GM23338 (cell line): Measurements from ENCODE around the gene UBE2V1. TPM values are rescaled to one million over a fixed set of nuclear protein-coding genes. Genes with fewer than 3 reads are reported as not detected.

Experiments
- ATAC-seq: fragments of 200-7000 bp; cut with Tn5 transposase; 3 replicates; pipeline ENCODE4 v1.9.1; 2020
- DNase-seq: peaks from one replicate; pipeline ENCODE4 v3.0.0-alpha.2; 2015; ENCODE audit warnings: low spot score
- H2AFZ ChIP-seq: fragments of 200-600 bp; sonication (generic); 2 replicates; pipeline ENCODE4 v1.8.0; 2016; ENCODE audit warnings: antibody characterized with exemption, mild to moderate bottlenecking, moderate library complexity
- H3F3A ChIP-seq: fragments of 200-600 bp; sonication (generic); replicated peaks from 2 replicates; pipeline ENCODE4 v1.8.0; 2017; ENCODE audit warnings: antibody characterized with exemption, mixed run types, low read depth
- H3K27ac ChIP-seq: fragments of 200-600 bp; sonication (generic); 2 replicates; pipeline ENCODE4 v1.6.1; 2016; ENCODE audit warnings: low read depth
- H3K27me3 ChIP-seq: fragments of 200-600 bp; sonication (generic); 2 replicates; pipeline ENCODE4 v1.8.0; 2016; ENCODE audit warnings: mild to moderate bottlenecking, mixed run types, moderate library complexity; ENCODE audit not compliant: insufficient read depth
- H3K36me3 ChIP-seq: fragments of 200-600 bp; sonication (generic); 2 replicates; pipeline ENCODE4 v1.8.0; 2016; ENCODE audit warnings: mild to moderate bottlenecking; ENCODE audit not compliant: insufficient read depth
- H3K4me1 ChIP-seq: fragments of 200-600 bp; sonication (generic); 2 replicates; pipeline ENCODE4 v1.8.0; 2016; ENCODE audit warnings: mild to moderate bottlenecking, moderate library complexity; ENCODE audit not compliant: insufficient read depth
- H3K4me2 ChIP-seq: fragments of 200-600 bp; sonication (generic); 2 replicates; pipeline ENCODE4 v1.7.1; 2017; ENCODE audit warnings: mixed run types
- H3K4me3 ChIP-seq: fragments of 200-600 bp; sonication (generic); 2 replicates; pipeline ENCODE4 v1.6.1; 2016; ENCODE audit warnings: mixed run types
- H3K79me2 ChIP-seq: fragments of 200-600 bp; sonication (generic); replicated peaks from 2 replicates; pipeline ENCODE4 v1.8.0; 2017; ENCODE audit warnings: mild to moderate bottlenecking; ENCODE audit not compliant: insufficient read depth
- H3K9me2 ChIP-seq: fragments of 200-600 bp; sonication (generic); 2 replicates; pipeline ENCODE4 v1.8.0; 2017; ENCODE audit not compliant: insufficient read depth
- H4K20me1 ChIP-seq: fragments of 200-600 bp; sonication (generic); replicated peaks from 2 replicates; pipeline ENCODE4 v1.8.0; 2017; ENCODE audit warnings: mild to moderate bottlenecking; ENCODE audit not compliant: insufficient read depth
- H3K27ac Mint-ChIP-seq: 2 replicates; pipeline ENCODE4 v1.8.0; 2020; ENCODE audit warnings: inconsistent platforms, mild to moderate bottlenecking, moderate library complexity, mixed read lengths
- H3K27me3 Mint-ChIP-seq: 3 replicates; pipeline ENCODE4 v1.8.0; 2022; ENCODE audit warnings: low read depth, mild to moderate bottlenecking, moderate library complexity, mixed read lengths, inconsistent platforms; ENCODE audit not compliant: insufficient read depth, poor library complexity
- H3K36me3 Mint-ChIP-seq: 3 replicates; pipeline ENCODE4 v1.8.0; 2021; ENCODE audit warnings: low read depth, mild to moderate bottlenecking, inconsistent platforms, moderate library complexity, mixed read lengths
- H3K4me1 Mint-ChIP-seq: 3 replicates; pipeline ENCODE4 v1.8.0; 2020; ENCODE audit warnings: mild to moderate bottlenecking, inconsistent platforms, mixed read lengths
- H3K4me3 Mint-ChIP-seq: 3 replicates; pipeline ENCODE4 v1.8.0; 2021; ENCODE audit warnings: moderate library complexity, mild to moderate bottlenecking, inconsistent platforms, mixed read lengths
- H3K9me3 Mint-ChIP-seq: 3 replicates; pipeline ENCODE4 v1.8.0; 2020; ENCODE audit warnings: moderate library complexity, mild to moderate bottlenecking, inconsistent platforms, mixed read lengths
- CREB1 ChIP-seq: fragments of 250-450 bp; sonication (Bioruptor Pico); IDR thresholded peaks from 2 replicates; pipeline ENCODE4 v1.5.0; 2020; ENCODE audit warnings: low read depth, mild to moderate bottlenecking, moderate library complexity
- EZH2 ChIP-seq: fragments of 200-600 bp; sonication (generic); IDR thresholded peaks from one replicate; pipeline ENCODE4 v1.8.0; 2017; ENCODE audit warnings: antibody characterized with exemption, mild to moderate bottlenecking, low read depth; ENCODE audit not compliant: unreplicated experiment
- EZH2phosphoT487 ChIP-seq: fragments of 200-600 bp; sonication (generic); IDR thresholded peaks from one replicate; pipeline ENCODE4 v1.8.1; 2018; ENCODE audit warnings: antibody characterized with exemption; ENCODE audit not compliant: unreplicated experiment
- JUNB ChIP-seq: IDR thresholded peaks from one replicate; pipeline ENCODE4 v1.6.1; 2016; ENCODE audit warnings: antibody characterized with exemption; ENCODE audit not compliant: unreplicated experiment
- NANOG ChIP-seq: IDR thresholded peaks from 2 replicates; pipeline ENCODE4 v1.6.1; 2016; ENCODE audit warnings: antibody characterized with exemption, borderline replicate concordance
- POLR2AphosphoS5 ChIP-seq: IDR thresholded peaks from 2 replicates; pipeline ENCODE4 v1.6.1; 2016; ENCODE audit warnings: antibody characterized with exemption, low read depth
- STAT1 ChIP-seq: IDR thresholded peaks from one replicate; pipeline ENCODE4 v1.6.1; 2016; ENCODE audit warnings: antibody characterized with exemption; ENCODE audit not compliant: unreplicated experiment
- ZNF114 ChIP-seq: fragments of 250-450 bp; sonication (Bioruptor Pico); IDR thresholded peaks from 2 replicates; pipeline ENCODE4 v1.5.0; 2020; ENCODE audit warnings: mild to moderate bottlenecking, moderate library complexity
- ZNF331 ChIP-seq: fragments of 250-450 bp; sonication (Bioruptor Pico); IDR thresholded peaks from 2 replicates; pipeline ENCODE4 v1.5.0; 2020; ENCODE audit warnings: low read depth, mild to moderate bottlenecking, moderate library complexity
- polyA plus RNA-seq: library from polyadenylated mRNA; unstranded; fragments of >200 nt; fragmentation: Nextera tagmentation; extraction: Ambion mirVana; gene quantifications from 2 replicates; pipeline ENCODE4 v1.2.1, GENCODE V29; 2016
- total RNA-seq: library from RNA; depleted of rRNA; stranded (reverse); fragments of >200 nt; shearing (Covaris generic); gene quantifications from 2 replicates; pipeline ENCODE4 v1.2.3, GENCODE V29; 2014
- TF ChIP-seq, protein P1 (sequence below): IDR thresholded peaks from one replicate; pipeline ENCODE4 v1.6.1; 2018; ENCODE audit warnings: antibody characterized with exemption; ENCODE audit not compliant: unreplicated experiment
- TF ChIP-seq, protein P2 (sequence below): fragments of 250-450 bp; sonication (Bioruptor Pico); IDR thresholded peaks from 2 replicates; pipeline ENCODE4 v1.5.0; 2020; ENCODE audit warnings: mild to moderate bottlenecking, moderate library complexity
- TF ChIP-seq, protein P3 (sequence below): IDR thresholded peaks from 2 replicates; pipeline ENCODE4 v1.6.1; 2016; ENCODE audit warnings: antibody characterized with exemption
- TF ChIP-seq, protein P4 (sequence below), 2 experiments: fragments of 200-600 bp in 1 of 2; sonication (generic) in 1 of 2; conservative IDR thresholded peaks; 2 replicates each; pipeline versions ENCODE4 v1.5.1 to v1.6.1; 2016 to 2017; ENCODE audit warnings: antibody characterized with exemption in 2 of 2, low read depth in 2 of 2, mild to moderate bottlenecking in 2 of 2, moderate library complexity in 1 of 2

Gene UBE2V1
- total and polyA plus RNA-seq, 2 experiments from 2014 or later, result 105 to 302 TPM

DNA sequence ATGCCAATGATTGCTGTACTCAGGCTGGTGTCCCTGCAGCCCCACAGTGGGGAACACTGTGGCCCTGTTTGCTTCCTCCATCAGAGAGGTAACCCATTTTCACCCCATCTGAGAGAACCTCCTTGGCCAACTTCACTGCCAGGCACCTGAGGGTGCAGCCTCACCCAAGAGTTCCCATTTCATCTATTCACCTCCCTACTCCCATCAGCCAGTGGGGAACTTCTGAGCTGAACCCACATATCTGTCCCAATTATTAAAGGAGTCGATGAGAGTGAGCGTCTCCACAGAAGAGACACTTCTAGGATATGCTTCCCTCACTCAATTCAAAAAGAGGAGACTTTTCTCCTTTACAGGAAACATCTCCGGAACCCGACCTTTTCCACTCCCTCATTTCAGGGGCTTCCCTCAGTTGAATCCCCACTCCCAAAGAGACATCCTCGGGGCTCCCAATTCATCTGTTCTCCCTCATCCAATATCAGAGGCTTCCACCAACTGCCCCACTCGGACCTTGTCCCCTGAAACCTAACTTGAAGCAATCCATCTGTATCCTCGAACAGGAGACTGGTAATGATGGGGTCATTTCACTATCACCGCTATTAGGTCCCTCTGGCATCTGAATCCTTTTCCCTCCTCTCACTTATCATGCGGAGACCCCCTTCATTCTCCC is 988 bp downstream of the UBE2V1 start:
- Histone ChIP-seq H3K27ac (peak overlapping the region; percentile 94; the same call in 1 of the 2 replicates), H3F3A (peaks cover 3% of the 10 kb centered on the region)
- no peak for DNase-seq

More for the DNA sequence above, 988 bp downstream of the UBE2V1 start:
- Histone ChIP-seq H3K79me2 (peaks cover 68% of the 10 kb centered on the region), H3K4me1 (peaks cover 52% of the 10 kb centered on the region), H3K4me2 (peak overlapping the region; percentile 100), H3K27me3 (no peaks in the 10 kb centered on the region), H2AFZ (peak overlapping the region; percentile 85; the same call in 1 of the 2 replicates), H3K4me3 (peak overlapping the region; percentile 99), H3K36me3 (no peaks in the 10 kb centered on the region), H3K9me2 (no peaks in the 10 kb centered on the region), H4K20me1 (peaks cover 44% of the 10 kb centered on the region)
- H3K4me3 Mint-ChIP-seq, result peak overlapping the region; percentile 91
- H3K4me1 Mint-ChIP-seq, result peaks cover 65% of the 10 kb centered on the region
- ATAC-seq, result no peak
- peak overlapping the region; percentile 92 for H3K27ac Mint-ChIP-seq
- peaks cover 16% of the 10 kb centered on the region for H3K27me3 Mint-ChIP-seq
- no peaks in the 10 kb centered on the region for H3K9me3 Mint-ChIP-seq
- TF ChIP-seq, protein P1, sequence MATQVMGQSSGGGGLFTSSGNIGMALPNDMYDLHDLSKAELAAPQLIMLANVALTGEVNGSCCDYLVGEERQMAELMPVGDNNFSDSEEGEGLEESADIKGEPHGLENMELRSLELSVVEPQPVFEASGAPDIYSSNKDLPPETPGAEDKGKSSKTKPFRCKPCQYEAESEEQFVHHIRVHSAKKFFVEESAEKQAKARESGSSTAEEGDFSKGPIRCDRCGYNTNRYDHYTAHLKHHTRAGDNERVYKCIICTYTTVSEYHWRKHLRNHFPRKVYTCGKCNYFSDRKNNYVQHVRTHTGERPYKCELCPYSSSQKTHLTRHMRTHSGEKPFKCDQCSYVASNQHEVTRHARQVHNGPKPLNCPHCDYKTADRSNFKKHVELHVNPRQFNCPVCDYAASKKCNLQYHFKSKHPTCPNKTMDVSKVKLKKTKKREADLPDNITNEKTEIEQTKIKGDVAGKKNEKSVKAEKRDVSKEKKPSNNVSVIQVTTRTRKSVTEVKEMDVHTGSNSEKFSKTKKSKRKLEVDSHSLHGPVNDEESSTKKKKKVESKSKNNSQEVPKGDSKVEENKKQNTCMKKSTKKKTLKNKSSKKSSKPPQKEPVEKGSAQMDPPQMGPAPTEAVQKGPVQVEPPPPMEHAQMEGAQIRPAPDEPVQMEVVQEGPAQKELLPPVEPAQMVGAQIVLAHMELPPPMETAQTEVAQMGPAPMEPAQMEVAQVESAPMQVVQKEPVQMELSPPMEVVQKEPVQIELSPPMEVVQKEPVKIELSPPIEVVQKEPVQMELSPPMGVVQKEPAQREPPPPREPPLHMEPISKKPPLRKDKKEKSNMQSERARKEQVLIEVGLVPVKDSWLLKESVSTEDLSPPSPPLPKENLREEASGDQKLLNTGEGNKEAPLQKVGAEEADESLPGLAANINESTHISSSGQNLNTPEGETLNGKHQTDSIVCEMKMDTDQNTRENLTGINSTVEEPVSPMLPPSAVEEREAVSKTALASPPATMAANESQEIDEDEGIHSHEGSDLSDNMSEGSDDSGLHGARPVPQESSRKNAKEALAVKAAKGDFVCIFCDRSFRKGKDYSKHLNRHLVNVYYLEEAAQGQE, result no peak
- TF ChIP-seq CREB1 (CRISPR knock-in tag) (no peak), EZH2phosphoT487 (no peak), EZH2 (no peak), JUNB (no peak), ZNF331 (CRISPR knock-in tag) (no peak), NANOG (no peak), ZNF114 (CRISPR knock-in tag) (no peak), STAT1 (no peak), POLR2AphosphoS5 (no peak)
- TF ChIP-seq, protein P2, sequence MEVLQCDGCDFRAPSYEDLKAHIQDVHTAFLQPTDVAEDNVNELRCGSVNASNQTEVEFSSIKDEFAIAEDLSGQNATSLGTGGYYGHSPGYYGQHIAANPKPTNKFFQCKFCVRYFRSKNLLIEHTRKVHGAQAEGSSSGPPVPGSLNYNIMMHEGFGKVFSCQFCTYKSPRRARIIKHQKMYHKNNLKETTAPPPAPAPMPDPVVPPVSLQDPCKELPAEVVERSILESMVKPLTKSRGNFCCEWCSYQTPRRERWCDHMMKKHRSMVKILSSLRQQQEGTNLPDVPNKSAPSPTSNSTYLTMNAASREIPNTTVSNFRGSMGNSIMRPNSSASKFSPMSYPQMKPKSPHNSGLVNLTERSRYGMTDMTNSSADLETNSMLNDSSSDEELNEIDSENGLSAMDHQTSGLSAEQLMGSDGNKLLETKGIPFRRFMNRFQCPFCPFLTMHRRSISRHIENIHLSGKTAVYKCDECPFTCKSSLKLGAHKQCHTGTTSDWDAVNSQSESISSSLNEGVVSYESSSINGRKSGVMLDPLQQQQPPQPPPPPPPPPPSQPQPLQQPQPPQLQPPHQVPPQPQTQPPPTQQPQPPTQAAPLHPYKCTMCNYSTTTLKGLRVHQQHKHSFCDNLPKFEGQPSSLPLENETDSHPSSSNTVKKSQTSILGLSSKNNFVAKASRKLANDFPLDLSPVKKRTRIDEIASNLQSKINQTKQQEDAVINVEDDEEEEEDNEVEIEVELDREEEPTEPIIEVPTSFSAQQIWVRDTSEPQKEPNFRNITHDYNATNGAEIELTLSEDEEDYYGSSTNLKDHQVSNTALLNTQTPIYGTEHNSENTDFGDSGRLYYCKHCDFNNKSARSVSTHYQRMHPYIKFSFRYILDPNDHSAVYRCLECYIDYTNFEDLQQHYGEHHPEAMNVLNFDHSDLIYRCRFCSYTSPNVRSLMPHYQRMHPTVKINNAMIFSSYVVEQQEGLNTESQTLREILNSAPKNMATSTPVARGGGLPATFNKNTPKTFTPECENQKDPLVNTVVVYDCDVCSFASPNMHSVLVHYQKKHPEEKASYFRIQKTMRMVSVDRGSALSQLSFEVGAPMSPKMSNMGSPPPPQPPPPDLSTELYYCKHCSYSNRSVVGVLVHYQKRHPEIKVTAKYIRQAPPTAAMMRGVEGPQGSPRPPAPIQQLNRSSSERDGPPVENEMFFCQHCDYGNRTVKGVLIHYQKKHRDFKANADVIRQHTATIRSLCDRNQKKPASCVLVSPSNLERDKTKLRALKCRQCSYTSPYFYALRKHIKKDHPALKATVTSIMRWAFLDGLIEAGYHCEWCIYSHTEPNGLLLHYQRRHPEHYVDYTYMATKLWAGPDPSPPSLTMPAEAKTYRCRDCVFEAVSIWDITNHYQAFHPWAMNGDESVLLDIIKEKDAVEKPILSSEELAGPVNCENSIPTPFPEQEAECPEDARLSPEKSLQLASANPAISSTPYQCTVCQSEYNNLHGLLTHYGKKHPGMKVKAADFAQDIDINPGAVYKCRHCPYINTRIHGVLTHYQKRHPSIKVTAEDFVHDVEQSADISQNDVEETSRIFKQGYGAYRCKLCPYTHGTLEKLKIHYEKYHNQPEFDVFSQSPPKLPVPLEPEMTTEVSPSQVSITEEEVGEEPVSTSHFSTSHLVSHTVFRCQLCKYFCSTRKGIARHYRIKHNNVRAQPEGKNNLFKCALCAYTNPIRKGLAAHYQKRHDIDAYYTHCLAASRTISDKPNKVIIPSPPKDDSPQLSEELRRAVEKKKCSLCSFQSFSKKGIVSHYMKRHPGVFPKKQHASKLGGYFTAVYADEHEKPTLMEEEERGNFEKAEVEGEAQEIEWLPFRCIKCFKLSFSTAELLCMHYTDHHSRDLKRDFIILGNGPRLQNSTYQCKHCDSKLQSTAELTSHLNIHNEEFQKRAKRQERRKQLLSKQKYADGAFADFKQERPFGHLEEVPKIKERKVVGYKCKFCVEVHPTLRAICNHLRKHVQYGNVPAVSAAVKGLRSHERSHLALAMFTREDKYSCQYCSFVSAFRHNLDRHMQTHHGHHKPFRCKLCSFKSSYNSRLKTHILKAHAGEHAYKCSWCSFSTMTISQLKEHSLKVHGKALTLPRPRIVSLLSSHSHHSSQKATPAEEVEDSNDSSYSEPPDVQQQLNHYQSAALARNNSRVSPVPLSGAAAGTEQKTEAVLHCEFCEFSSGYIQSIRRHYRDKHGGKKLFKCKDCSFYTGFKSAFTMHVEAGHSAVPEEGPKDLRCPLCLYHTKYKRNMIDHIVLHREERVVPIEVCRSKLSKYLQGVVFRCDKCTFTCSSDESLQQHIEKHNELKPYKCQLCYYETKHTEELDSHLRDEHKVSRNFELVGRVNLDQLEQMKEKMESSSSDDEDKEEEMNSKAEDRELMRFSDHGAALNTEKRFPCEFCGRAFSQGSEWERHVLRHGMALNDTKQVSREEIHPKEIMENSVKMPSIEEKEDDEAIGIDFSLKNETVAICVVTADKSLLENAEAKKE (CRISPR knock-in tag), result no peak
- TF ChIP-seq, protein P3, sequence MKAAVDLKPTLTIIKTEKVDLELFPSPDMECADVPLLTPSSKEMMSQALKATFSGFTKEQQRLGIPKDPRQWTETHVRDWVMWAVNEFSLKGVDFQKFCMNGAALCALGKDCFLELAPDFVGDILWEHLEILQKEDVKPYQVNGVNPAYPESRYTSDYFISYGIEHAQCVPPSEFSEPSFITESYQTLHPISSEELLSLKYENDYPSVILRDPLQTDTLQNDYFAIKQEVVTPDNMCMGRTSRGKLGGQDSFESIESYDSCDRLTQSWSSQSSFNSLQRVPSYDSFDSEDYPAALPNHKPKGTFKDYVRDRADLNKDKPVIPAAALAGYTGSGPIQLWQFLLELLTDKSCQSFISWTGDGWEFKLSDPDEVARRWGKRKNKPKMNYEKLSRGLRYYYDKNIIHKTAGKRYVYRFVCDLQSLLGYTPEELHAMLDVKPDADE, result no peak
- TF ChIP-seq, protein P4, sequence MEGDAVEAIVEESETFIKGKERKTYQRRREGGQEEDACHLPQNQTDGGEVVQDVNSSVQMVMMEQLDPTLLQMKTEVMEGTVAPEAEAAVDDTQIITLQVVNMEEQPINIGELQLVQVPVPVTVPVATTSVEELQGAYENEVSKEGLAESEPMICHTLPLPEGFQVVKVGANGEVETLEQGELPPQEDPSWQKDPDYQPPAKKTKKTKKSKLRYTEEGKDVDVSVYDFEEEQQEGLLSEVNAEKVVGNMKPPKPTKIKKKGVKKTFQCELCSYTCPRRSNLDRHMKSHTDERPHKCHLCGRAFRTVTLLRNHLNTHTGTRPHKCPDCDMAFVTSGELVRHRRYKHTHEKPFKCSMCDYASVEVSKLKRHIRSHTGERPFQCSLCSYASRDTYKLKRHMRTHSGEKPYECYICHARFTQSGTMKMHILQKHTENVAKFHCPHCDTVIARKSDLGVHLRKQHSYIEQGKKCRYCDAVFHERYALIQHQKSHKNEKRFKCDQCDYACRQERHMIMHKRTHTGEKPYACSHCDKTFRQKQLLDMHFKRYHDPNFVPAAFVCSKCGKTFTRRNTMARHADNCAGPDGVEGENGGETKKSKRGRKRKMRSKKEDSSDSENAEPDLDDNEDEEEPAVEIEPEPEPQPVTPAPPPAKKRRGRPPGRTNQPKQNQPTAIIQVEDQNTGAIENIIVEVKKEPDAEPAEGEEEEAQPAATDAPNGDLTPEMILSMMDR (conservative IDR thresholded peaks at IDR 0.05; ENCODE audit: low read depth in 2 of 2), result no peak
- H3K36me3 Mint-ChIP-seq, result no peaks in the 10 kb centered on the region; the same call in 2 of the 3 replicates
